Epidermal melanocyte (primary cell): ENCODE data around the gene ZMYND10.
A peak's percentile ranks its signal among the peaks of the same experiment; 100 is the strongest.

Experiments used
- DNase-seq: peaks from one replicate; pipeline ENCODE4 v3.0.0; 2011; ENCODE audit warnings: low spot score; ENCODE audit not compliant: insufficient read length

Gene ZMYND10

GRCh38 chr3:50347187-50347813, 1.8 kb upstream of the ZMYND10 start:
- peak; percentile 72 for DNase-seq

DNA sequence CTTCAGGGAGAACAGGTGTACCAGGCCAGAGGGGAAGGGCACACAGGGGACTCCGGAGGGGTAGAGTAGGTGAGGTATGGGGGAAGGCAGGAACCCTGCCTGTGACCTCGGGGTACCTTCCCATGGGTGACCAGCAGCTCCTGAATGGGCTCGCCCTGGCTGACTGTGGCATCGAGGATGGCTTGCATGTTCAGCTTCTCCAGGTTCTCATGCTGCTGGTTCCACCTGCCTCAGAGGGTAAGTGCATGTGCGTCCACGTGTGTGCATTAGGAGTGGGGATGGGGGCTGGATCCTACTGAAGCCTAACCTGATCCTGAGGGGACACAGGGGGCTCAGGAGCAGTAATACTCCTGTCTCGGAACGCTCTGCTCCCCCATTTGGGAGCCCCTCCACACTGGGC, 524 bp downstream of the ZMYND10 start:
- DNase-seq: no peak

GRCh38 chr3:50342813-50343633, 2.5 kb downstream of the ZMYND10 start:
- DNase-seq: no peak

DNA sequence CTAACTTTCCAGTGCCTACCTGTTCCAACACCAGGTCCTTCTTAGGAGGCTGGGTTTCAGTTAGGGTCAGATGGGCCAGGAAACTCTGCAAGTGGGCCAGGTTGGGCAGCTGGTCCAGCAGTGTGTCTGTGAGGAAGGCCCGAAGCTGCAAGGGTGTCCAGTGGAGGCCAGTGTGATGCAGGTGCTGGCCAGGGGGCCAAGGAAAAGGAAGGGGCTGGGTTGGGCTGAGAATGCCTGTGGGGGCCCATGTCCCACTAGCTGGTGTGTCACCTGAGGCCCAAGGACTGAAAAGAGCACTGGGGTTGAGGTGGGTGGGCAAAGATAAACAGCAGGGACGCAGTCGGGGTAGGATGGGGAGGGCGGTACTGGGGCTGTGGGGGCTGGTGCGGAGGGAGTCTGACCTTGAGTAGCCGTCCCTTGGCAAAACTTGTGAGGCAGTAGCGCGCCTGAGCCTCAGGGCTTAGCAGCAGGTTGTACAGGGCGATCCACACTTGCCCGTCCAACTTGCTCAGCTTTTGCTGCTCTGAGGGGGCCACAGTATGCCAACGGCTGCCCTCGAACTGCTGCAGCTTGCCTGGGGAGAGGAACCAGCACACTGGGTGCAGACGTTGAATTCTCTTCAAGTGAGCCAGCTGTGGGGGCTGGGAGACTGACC, 3.4 kb downstream of the ZMYND10 start:
- DNase-seq: no peak

- no peak for DNase-seq
Observed at GRCh38 chr3:50341537-50341936, 4.0 kb downstream of the ZMYND10 start.

DNA sequence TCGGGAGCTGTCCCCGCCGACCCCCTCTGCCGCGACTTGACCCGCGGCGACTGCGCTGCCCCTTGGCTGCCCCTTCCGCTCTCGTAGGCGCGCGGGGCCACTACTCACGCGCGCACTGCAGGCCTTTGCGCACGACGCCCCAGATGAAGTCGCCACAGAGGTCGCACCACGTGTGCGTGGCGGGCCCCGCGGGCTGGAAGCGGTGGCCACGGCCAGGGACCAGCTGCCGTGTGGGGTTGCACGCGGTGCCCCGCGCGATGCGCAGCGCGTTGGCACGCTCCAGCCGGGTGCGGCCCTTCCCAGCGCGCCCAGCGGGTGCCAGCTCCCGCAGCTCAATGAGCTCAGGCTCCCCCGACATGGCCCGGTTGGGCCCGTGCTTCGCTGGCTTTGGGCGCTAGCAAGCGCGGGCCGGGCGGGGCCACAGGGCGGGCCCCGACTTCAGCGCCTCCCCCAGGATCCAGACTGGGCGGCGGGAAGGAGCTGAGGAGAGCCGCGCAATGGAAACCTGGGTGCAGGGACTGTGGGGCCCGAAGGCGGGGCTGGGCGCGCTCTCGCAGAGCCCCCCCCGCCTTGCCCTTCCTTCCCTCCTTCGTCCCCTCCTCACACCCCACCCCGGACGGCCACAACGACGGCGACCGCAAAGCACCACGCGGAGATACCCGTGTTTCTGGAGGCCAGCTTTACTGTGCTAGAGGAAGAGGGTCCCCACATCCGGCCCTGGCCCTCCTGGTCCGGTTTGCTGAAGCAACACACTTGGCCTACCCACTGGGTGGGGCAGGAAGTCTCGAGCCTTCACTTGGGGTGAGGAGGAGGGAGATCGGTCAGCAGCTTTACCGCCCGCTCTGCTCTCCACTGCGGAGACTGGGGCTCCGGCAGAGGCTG, 4.8 kb downstream of the ZMYND10 start, which contains the start of gene RASSF1:
Gene RASSF1, minus strand, starts transcription at position 389 of the 882 bp plus-strand sequence. Its CDS starts 31 bp downstream, at position 358.
- DNase-seq: no peak

DNA sequence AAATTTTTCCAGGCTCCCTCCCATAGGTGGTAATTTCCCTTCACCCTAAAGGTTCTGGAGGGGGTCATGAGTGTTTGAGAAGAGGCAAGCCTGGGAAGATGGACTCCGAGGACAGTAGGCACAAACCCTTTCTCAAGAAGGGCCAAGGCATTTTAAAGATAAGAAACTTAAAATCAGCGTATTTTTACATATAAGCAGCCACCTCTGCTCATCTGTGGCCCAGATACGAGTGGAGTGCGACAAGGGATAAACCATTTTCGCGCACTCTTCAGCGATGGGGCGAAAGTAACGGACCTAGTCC, 5.4 kb downstream of the ZMYND10 start:
- no peak for DNase-seq

DNA sequence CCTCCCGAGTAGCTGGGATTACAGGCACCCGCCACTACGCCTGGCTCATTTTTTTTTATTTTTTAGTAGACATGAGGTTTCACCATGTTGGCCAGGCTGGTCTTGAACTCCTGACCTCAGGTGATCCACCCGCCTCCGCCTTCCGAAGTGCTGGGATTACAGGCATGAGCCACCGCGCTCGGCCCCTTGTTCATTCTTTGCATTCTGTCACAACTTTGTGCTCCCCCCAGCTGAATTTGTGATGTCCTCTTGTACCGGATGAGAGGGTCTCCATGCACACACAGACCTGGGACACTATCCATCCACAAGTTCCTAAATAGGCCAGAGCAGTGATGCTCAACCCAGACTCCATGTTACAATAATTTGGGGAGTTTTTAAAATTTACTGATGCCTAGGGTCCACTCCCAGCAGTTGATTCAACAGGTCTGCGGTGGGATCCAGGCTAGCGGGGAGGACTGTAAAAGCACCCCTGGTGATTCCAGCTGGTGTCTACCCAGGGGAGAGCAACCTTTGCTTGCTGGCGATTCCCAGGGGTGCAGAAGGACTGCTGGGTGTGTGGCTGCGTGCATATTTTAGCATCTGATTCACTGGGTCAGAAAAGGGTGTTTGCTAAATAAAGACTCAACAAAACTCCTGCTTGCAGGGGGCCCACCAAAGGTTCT, 5.9 kb downstream of the ZMYND10 start:
- DNase-seq: no peak

- DNase-seq: no peak
Observed at GRCh38 chr3:50338965-50339364, 6.6 kb downstream of the ZMYND10 start.

DNA sequence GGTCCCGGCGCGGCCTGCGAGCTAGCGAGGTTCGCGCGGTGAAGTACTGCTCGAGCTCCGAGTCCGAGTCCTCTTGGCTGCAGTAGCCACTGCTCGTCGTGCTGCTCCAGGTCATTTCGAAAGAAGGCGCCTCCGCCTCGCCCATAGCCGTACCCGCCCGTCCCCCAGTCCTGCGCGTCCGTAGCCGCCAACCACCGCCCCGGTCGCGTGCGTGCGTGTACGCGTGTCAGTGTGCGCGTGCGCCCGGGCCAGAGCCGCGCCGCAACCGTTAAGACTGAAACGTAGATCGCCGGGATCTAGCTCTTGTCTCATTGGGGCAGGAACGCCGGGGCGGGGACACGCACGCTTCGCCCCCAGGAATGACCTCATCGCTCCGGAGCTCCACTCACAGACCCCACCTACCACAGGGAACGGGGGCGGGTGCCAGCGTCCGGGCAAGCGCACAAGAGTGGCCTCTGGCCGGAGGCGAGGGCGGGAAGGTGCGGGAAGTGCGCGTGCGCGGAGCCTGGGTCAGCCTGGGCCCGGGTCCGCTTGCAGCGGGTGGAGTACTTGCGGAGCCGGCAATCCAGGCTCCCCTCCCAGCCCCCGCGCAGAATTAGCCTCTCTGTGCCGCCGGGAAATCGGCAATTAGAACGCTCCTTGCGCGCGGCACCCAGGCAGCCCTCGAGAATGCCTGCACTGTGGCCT, 8.2 kb downstream of the ZMYND10 start:
- DNase-seq: peak; percentile 99

- DNase-seq: no peak
Observed at GRCh38 chr3:50336452-50337174, 8.9 kb downstream of the ZMYND10 start.

- DNase-seq: no peak
Observed at GRCh38 chr3:50334339-50335075, 11.0 kb downstream of the ZMYND10 start.

DNA sequence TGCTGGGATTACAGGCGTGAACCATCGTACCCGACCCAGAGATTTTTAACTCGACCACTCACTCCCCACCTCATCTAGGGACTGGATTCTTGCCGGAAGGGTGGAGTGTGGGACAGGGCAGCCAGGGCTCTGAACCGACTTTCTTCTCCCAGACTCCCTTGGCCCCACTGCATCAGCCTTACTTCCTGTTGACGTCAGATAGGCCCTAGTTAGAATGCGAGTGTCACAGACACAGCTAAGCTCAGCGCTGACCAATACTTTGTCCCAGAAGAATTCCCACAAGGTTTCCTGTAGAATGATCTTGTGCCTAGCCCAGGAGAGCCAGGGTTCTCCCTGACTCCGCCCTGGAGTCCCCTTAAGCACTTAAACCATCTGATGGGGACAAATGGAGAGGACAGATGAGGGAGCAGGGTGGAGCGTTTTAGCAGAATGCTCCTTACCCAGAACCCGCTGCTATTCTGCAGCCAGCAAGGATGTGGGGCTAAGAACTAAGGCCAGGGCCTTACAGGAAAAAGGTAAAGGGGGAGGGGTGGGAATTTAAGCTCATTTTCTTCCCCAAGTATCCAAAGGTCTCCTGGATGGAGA, 11.7 kb downstream of the ZMYND10 start:
- no peak for DNase-seq

- DNase-seq: no peak
Observed at GRCh38 chr3:50331364-50331907, 14.1 kb downstream of the ZMYND10 start.

DNA sequence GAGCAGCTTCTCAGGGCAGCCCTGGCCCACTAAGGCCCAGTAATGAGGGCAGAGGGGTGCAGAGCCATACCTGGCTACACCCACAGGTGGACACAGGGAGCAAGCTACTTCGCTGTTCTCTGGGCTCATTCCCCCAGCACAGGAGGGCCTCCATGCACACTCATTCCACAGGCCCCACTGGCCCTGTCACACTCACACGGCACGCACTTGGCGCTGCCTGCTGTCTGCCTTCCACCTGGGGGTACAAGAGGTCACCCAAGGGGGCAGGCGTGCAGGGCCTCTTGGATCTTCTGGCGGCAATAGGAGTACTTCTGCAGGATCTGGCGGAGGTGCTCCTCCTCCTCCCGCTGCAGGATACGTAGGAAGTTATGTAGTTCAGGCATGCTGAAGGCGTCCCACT, 15.2 kb downstream of the ZMYND10 start:
- DNase-seq: no peak

GRCh38 chr3:50327943-50328691, 17.4 kb downstream of the ZMYND10 start, which contains the start of gene TUSC2:
TSS of gene TUSC2 (minus strand) at chr3:50328223. CDS start at chr3:50328099, 124 bp downstream.
- peak; percentile 99 for DNase-seq

DNA sequence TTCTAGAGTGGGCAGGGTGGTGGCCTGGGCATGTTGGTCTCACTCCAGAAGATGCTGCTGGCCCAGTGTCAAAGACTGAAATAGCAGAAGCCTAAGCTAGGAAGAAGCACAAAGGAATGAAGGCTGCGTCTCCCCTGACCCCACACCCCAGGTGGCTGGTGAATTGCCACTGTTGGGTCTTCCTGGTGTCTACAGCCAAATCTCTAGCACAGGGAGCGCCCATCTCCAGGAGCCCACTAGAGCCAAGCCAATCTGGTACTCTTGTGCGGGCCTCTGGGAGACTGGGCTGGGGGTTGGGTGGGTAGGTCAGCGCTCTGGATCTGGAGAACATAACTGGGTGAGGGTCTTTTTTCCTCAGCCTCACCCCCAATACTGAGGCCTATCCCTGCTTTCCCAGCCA, 18.4 kb downstream of the ZMYND10 start:
- no peak for DNase-seq

- no peak for DNase-seq
Observed at GRCh38 chr3:50326182-50326541, 19.4 kb downstream of the ZMYND10 start.
